ENCODE data around the gene GORASP1.

The GORASP1 gene

DNA sequence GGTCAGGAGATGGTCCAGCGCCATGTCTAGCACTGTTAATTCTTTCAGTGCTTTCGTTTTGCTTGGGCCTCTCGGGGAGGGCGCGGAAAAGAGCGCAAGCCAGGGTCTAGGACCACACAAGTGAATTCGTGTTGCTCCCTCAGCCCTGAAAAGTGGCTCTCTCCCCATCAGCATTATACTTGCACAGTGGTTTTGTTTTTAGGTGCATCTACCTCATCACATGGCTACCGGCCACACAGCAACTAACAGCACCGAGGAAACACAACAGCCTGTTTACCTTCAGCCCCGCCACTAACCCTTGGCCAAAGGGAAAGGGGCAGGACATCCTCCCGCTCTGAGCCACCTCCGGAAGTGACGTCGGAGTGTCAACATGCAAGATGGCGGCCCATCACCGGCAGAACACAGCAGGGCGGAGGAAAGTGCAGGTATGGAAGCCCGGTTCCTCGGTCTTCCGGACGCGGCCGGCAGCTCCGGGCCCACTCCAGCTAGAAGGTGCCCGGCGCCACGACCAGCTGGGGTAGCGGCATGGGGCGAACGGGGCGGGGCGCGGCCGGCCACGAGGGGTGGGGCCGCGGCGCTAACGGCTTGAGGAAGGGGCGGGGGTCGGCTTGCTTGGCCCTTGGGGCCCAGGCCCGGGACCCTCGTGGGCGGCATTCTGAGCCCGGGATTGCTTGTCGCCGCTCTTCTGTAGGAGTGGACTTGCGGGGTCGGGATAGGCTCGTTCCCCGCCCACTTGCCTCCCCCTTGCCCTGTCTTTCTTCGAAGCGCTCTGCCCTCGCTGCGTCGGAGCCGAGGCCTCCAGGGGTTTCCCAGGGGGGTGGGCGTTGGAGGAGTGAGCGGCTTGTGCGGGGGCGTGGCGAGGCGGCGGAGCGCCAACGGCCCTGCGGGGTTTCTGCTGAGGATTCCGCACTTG, 55.5 kb downstream of the GORASP1 start, which contains the start of the genes SCN11A and WDR48:
SCN11A (minus strand) TSS at position 296 of the 913 bp plus-strand sequence. CDS start 101,582 bp downstream, outside the sequence.
WDR48 (plus strand) TSS at position 368 of the 913 bp plus-strand sequence; CDS start at position 378, 10 bp downstream.
- peak within 1 kb of the TSS; percentile 77 for H3K27ac ChIP-seq
- TF ChIP-seq, protein P1, sequence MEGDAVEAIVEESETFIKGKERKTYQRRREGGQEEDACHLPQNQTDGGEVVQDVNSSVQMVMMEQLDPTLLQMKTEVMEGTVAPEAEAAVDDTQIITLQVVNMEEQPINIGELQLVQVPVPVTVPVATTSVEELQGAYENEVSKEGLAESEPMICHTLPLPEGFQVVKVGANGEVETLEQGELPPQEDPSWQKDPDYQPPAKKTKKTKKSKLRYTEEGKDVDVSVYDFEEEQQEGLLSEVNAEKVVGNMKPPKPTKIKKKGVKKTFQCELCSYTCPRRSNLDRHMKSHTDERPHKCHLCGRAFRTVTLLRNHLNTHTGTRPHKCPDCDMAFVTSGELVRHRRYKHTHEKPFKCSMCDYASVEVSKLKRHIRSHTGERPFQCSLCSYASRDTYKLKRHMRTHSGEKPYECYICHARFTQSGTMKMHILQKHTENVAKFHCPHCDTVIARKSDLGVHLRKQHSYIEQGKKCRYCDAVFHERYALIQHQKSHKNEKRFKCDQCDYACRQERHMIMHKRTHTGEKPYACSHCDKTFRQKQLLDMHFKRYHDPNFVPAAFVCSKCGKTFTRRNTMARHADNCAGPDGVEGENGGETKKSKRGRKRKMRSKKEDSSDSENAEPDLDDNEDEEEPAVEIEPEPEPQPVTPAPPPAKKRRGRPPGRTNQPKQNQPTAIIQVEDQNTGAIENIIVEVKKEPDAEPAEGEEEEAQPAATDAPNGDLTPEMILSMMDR (conservative IDR thresholded peaks at IDR 0.05) = no peak
- TF ChIP-seq ZFX (IDR thresholded peaks at IDR 0.05) = no peak

DNA sequence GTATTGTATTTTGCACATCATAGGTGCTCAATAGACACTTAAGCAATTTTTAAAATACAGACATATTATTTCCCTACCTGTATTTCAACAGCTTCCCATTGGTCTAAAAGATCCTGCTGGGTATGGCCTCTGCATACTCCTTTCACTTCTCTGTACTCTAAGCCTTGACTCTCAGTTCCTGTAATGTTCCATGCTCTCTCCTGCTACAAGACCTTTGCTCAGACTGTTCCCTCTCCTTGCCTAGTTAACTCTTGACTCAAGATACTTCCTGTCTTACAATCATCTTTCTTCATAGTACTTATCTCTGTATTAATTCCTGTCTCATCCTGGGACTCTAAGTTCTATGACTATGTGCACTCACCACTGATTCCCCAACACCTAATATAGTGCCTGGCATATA, 57.4 kb downstream of the GORASP1 start:
- TF ChIP-seq, protein P1 (conservative IDR thresholded peaks at IDR 0.05) = no peak
- no peak for TF ChIP-seq ZFX (IDR thresholded peaks at IDR 0.05)
- H3K27ac ChIP-seq = no peak overlapping the region

Measured in C4-2B (cell line).